IPS-18a (cell line): ENCODE results near the gene ATG7.
"Not testable (repeated sequence)": the region's sequence is repeated elsewhere in the genome, so short reads cannot be mapped to it uniquely, and the experiment has no call there.

Source experiments
- H3K27ac ChIP-seq: one replicate; pipeline ENCODE4 v1.5.1; 2013; ENCODE audit warnings: low read length
- H3K27me3 ChIP-seq: one replicate; pipeline ENCODE4 v1.6.1; 2013; ENCODE audit warnings: mild to moderate bottlenecking, low read length; ENCODE audit not compliant: control insufficient read depth, insufficient read depth
- H3K36me3 ChIP-seq: one replicate; pipeline ENCODE4 v1.6.1; 2013; ENCODE audit warnings: low read depth, low read length; ENCODE audit not compliant: control insufficient read depth
- H3K4me1 ChIP-seq: one replicate; pipeline ENCODE4 v1.6.1; 2013; ENCODE audit warnings: low read depth, low read length; ENCODE audit not compliant: control insufficient read depth
- H3K4me3 ChIP-seq: one replicate; pipeline ENCODE4 v1.5.1; 2013; ENCODE audit warnings: low read length
- H3K9ac ChIP-seq: one replicate; pipeline ENCODE4 v1.6.1; 2013; ENCODE audit warnings: mild to moderate bottlenecking, low read length, moderate library complexity
- H3K9me3 ChIP-seq: one replicate; pipeline ENCODE4 v1.6.1; 2013; ENCODE audit warnings: low read depth, low read length; ENCODE audit not compliant: control insufficient read depth

ATG7 gene

GRCh38 chr3:11331101-11331500 lies 58.9 kb downstream of the ATG7 start:
- Histone ChIP-seq H3K9ac (no peak overlapping the region), H3K27me3 (no peaks in the 10 kb centered on the region), H3K27ac (no peak overlapping the region), H3K4me3 (no peak overlapping the region), H3K9me3 (no peaks in the 10 kb centered on the region), H3K36me3 (no peaks in the 10 kb centered on the region), H3K4me1 (no peaks in the 10 kb centered on the region)

- Histone ChIP-seq H3K9ac (no peak overlapping the region), H3K36me3 (no peaks in the 10 kb centered on the region), H3K27ac (no peak overlapping the region), H3K27me3 (no peaks in the 10 kb centered on the region), H3K9me3 (no peaks in the 10 kb centered on the region), H3K4me3 (no peak overlapping the region), H3K4me1 (no peaks in the 10 kb centered on the region)
These were observed 62.9 kb downstream of the ATG7 start for GRCh38 chr3:11335056-11335608.

GRCh38 chr3:11339541-11339940 lies 67.3 kb downstream of the ATG7 start:
- Histone ChIP-seq H3K4me3 (no peak overlapping the region), H3K27me3 (no peaks in the 10 kb centered on the region), H3K27ac (no peak overlapping the region), H3K9ac (no peak overlapping the region), H3K4me1 (no peaks in the 10 kb centered on the region), H3K9me3 (no peaks in the 10 kb centered on the region), H3K36me3 (no peaks in the 10 kb centered on the region)

- Histone ChIP-seq H3K4me1 (no peaks in the 10 kb centered on the region), H3K36me3 (no peaks in the 10 kb centered on the region), H3K9me3 (no peaks in the 10 kb centered on the region), H3K27ac (no peak overlapping the region), H3K4me3 (no peak overlapping the region), H3K27me3 (no peaks in the 10 kb centered on the region), H3K9ac (no peak overlapping the region)
These were observed 74.2 kb downstream of the ATG7 start for GRCh38 chr3:11346416-11346815.

- not testable (repeated sequence) for H3K9me3 ChIP-seq, H3K36me3 ChIP-seq, H3K27me3 ChIP-seq, H3K4me3 ChIP-seq, H3K9ac ChIP-seq, H3K27ac ChIP-seq, H3K4me1 ChIP-seq
These were observed 76.7 kb downstream of the ATG7 start for GRCh38 chr3:11348877-11349276.

GRCh38 chr3:11349446-11349845 lies 77.2 kb downstream of the ATG7 start:
- no peaks in the 10 kb centered on the region for H3K36me3 ChIP-seq
- no peaks in the 10 kb centered on the region for H3K4me1 ChIP-seq
- H3K27me3 ChIP-seq = no peaks in the 10 kb centered on the region
- no peaks in the 10 kb centered on the region for H3K9me3 ChIP-seq
- H3K4me3 ChIP-seq = no peak overlapping the region
- no peak overlapping the region for H3K9ac ChIP-seq
- H3K27ac ChIP-seq = no peak overlapping the region

- Histone ChIP-seq H3K4me3 (no peak overlapping the region), H3K9ac (no peak overlapping the region), H3K36me3 (no peaks in the 10 kb centered on the region), H3K27me3 (no peaks in the 10 kb centered on the region), H3K27ac (no peak overlapping the region), H3K9me3 (no peaks in the 10 kb centered on the region), H3K4me1 (no peaks in the 10 kb centered on the region)
These were observed 78.2 kb downstream of the ATG7 start for GRCh38 chr3:11350374-11350773.

- no peak overlapping the region for H3K27ac ChIP-seq
- no peaks in the 10 kb centered on the region for H3K4me1 ChIP-seq
- no peak overlapping the region for H3K4me3 ChIP-seq
- H3K27me3 ChIP-seq = no peaks in the 10 kb centered on the region
- H3K9me3 ChIP-seq = no peaks in the 10 kb centered on the region
- H3K36me3 ChIP-seq = no peaks in the 10 kb centered on the region
- no peak overlapping the region for H3K9ac ChIP-seq
These were observed 79.3 kb downstream of the ATG7 start for GRCh38 chr3:11351451-11351850.

GRCh38 chr3:11356269-11356668 lies 84.1 kb downstream of the ATG7 start:
- Histone ChIP-seq H3K4me1 (no peaks in the 10 kb centered on the region), H3K36me3 (no peaks in the 10 kb centered on the region), H3K27ac (no peak overlapping the region), H3K9ac (no peak overlapping the region), H3K4me3 (no peak overlapping the region), H3K9me3 (no peaks in the 10 kb centered on the region), H3K27me3 (no peaks in the 10 kb centered on the region)

GRCh38 chr3:11362600-11362999 lies 90.4 kb downstream of the ATG7 start:
- Histone ChIP-seq H3K9me3 (no peaks in the 10 kb centered on the region), H3K4me1 (peaks cover 12% of the 10 kb centered on the region), H3K9ac (no peak overlapping the region), H3K27me3 (no peaks in the 10 kb centered on the region), H3K27ac (no peak overlapping the region), H3K36me3 (peaks cover 4% of the 10 kb centered on the region), H3K4me3 (no peak overlapping the region)

GRCh38 chr3:11363715-11364114 lies 91.5 kb downstream of the ATG7 start:
- H3K9me3 ChIP-seq = no peaks in the 10 kb centered on the region
- H3K27me3 ChIP-seq = no peaks in the 10 kb centered on the region
- H3K36me3 ChIP-seq = peaks cover 4% of the 10 kb centered on the region
- H3K27ac ChIP-seq = no peak overlapping the region
- H3K9ac ChIP-seq = no peak overlapping the region
- no peak overlapping the region for H3K4me3 ChIP-seq
- H3K4me1 ChIP-seq = peaks cover 12% of the 10 kb centered on the region

- Histone ChIP-seq H3K9me3 (no peaks in the 10 kb centered on the region), H3K4me1 (peaks cover 12% of the 10 kb centered on the region), H3K9ac (no peak overlapping the region), H3K27me3 (no peaks in the 10 kb centered on the region), H3K27ac (no peak overlapping the region), H3K36me3 (peaks cover 4% of the 10 kb centered on the region), H3K4me3 (no peak overlapping the region)
These were observed 92.0 kb downstream of the ATG7 start for GRCh38 chr3:11364181-11364580.
